GM10266 (cell line): Measurements from ENCODE around the gene PHPT1.
A peak's percentile ranks its signal among the peaks of the same experiment; 100 is the strongest.
"Not testable (repeated sequence)": the region's sequence is repeated elsewhere in the genome, so short reads cannot be mapped to it uniquely, and the experiment has no call there.

Source experiments
- DNase-seq: peaks from one replicate; pipeline ENCODE4 v3.0.0; 2012; ENCODE audit errors: extremely low spot score
- TF ChIP-seq, protein P1 (sequence below): IDR thresholded peaks from 2 replicates; pipeline ENCODE4 v1.5.1; 2012; ENCODE audit warnings: mild to moderate bottlenecking, low read depth; ENCODE audit not compliant: control insufficient read depth, insufficient read depth; ENCODE audit errors: missing control alignments

The PHPT1 gene

GRCh38 chr9:136867480-136867879 lies 18.3 kb downstream of the PHPT1 start:
- TF ChIP-seq, protein P1, sequence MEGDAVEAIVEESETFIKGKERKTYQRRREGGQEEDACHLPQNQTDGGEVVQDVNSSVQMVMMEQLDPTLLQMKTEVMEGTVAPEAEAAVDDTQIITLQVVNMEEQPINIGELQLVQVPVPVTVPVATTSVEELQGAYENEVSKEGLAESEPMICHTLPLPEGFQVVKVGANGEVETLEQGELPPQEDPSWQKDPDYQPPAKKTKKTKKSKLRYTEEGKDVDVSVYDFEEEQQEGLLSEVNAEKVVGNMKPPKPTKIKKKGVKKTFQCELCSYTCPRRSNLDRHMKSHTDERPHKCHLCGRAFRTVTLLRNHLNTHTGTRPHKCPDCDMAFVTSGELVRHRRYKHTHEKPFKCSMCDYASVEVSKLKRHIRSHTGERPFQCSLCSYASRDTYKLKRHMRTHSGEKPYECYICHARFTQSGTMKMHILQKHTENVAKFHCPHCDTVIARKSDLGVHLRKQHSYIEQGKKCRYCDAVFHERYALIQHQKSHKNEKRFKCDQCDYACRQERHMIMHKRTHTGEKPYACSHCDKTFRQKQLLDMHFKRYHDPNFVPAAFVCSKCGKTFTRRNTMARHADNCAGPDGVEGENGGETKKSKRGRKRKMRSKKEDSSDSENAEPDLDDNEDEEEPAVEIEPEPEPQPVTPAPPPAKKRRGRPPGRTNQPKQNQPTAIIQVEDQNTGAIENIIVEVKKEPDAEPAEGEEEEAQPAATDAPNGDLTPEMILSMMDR, result no peak
- DNase-seq, result no peak

DNA sequence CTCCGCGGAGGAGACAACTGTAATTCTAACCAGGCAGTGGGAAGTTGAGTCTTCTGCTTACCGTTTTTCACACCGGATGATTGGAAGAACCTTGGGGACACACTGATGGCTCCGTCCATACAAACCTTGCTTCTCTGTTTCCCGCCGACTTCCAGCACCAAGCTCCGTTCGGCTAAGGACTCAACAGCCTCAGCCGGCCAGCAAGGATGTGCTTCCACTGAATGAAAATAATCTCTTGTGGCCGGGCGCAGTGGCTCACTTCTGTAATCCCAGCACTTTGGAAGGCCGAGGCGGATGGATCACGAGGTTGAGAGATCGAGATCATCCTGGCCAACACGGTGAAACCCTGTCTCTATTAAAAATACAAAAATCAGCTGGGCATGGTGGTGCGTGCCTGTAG lies 18.7 kb downstream of the PHPT1 start:
- TF ChIP-seq, protein P1, result no peak
- DNase-seq, result no peak

DNA sequence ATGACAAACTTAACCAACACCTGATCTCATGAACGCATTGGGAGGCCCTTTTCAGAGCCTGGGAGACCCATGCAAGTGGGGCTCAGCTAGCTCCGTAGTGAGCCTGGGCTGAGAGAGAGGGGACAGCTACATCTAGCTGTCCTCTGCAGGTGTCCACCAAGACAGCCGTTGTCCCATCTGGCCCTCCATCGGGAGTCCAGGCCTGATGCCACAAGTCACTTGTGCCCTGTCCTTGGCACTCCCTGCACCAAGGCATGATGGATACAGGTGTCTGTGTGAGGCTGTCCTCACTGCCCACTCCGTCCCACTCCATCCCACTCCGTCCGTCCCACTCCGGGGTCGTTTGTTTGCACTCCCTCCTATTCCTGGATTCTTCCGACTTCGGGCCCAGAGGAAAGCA lies 19.4 kb downstream of the PHPT1 start:
- DNase-seq, result no peak
- TF ChIP-seq, protein P1, result no peak

- not testable (repeated sequence) for DNase-seq
These were observed 20.4 kb downstream of the PHPT1 start for GRCh38 chr9:136869611-136870010.

GRCh38 chr9:136875155-136875554 lies 25.9 kb downstream of the PHPT1 start:
- TF ChIP-seq, protein P1, result no peak
- no peak for DNase-seq

DNA sequence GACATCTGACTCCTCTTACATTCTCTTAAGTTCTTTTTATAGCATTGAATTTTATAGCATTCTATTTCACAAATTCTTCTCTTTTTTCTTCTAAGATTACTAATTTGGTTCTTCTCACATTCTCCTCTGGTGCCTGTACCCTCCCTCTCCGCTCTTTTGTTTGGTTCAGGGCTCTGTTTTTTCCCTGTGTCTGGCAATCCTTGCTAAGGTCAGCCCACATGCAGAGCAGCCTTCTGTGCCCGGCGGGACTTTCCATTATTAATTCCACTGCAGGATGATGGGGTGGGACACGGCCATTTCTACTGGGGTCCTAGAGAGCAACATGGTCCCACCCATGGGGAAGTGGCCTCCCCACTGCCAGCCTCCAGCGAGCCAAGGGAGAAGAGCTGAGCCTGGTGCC lies 27.3 kb downstream of the PHPT1 start:
- no peak for DNase-seq
- TF ChIP-seq, protein P1, result no peak

DNA sequence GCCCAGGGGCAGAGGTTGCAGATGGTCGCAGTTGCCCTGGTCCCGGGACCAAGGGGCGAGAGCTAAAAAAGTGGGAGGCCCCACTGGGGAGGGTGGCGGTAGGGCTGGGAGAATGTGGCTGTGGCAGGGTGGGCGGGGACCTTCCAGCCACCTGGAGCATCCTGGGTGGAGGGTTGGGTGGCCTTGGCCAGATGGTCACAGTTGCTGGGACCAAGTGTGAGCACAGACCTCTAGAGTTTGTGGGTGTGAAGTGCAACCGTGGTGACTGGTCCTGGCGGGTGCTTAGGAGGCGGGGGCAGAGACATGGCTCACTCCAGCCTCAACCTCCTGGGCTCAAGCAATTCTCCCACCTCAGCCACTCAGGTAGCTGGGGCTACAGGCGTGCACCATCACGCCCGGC lies 31.4 kb downstream of the PHPT1 start:
- peak; percentile 50 for DNase-seq
- TF ChIP-seq, protein P1, result no peak

DNA sequence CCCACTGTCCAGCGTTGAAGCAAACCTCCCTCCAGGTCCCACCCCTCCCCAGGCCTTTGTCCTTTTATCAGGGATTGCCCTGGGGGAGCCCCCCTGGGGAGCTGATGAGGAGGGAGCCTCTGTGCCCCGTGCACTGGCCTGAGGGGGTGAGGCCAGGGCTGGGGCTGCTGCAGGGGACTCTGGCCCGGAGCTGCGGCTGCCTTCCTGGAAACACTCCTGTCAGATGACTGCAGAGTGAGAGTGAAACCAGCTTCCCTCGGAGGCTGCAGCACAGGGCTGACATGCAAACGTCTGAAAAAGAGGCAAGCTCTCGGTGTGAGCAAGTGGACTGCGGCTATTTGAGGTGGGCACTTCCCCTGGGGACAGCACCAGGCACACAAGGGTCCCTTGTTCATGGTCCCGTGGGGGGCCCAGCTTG lies 32.5 kb downstream of the PHPT1 start:
- TF ChIP-seq, protein P1, result no peak
- peak; percentile 72 for DNase-seq
